ENCODE data around the gene PARP16. TPM values are rescaled to one million over a fixed set of nuclear protein-coding genes. Genes with fewer than 3 reads are reported as not detected.
A peak's percentile ranks its signal among the peaks of the same experiment; 100 is the strongest.

PARP16 gene
- total and polyA plus RNA-seq, 2 experiments from 2014 or later = 3.6 to 4.1 TPM

DNA sequence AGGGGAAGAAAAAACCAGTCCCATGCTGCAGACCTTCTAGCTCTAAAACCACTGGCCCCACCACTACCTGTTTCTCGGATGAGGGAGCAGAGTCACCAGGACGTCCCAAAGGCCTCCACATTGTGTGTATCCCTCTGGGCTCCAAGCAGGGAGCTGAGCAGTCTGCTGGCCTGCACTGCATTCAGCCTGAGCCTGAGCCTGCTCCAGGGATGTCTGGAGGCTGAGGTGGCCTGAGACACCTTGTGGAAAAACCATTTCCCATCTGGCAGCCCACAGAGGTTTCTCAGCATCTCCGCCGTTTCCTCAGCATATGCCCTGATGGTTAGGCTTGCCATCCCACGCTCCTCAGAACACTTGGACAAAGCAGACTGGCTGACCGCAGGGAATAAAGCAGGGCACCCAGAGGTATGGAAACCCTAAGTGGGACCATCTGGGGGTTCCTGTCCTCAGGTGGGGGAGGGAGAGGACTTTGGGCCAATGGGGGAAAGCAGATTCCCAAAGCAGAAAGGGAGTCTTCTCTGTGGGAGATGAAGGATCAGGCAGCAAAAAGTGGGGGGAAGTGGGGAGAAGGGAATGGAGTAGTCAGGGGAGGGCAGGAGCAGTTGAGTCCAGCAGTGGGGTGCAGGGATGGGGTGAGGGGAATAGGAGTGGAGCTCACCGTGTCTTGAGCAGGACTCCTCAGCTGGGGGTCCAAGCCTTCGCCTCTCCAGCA is 75.8 kb downstream of the PARP16 start, which contains the start of gene CILP:
CILP (minus strand) TSS at position 704 of the 712 bp plus-strand sequence. CDS start 1,718 bp downstream, outside the sequence.
- Mint-ChIP-seq H3K27ac (no peak within 1 kb of the TSS), H3K9me3 (no peaks in the 10 kb centered on the region), H3K36me3 (ENCODE audit: low read depth) (no peaks in the 10 kb centered on the region; the same call in 2 of the 3 replicates), H3K4me1 (peaks cover 12% of the 10 kb centered on the region), H3K27me3 (ENCODE audit: insufficient read depth, low read depth, poor library complexity) (peaks cover 6% of the 10 kb centered on the region), H3K4me3 (no peak within 1 kb of the TSS)
- H3K4me1 ChIP-seq (ENCODE audit: insufficient read depth) = no peaks in the 10 kb centered on the region
- no peaks in the 10 kb centered on the region for H3K27me3 ChIP-seq (ENCODE audit: insufficient read depth)
- H3K9me2 ChIP-seq (ENCODE audit: insufficient read depth) = no peaks in the 10 kb centered on the region; the same call in 1 of the 2 replicates
- no peak within 1 kb of the TSS for H3K27ac ChIP-seq (ENCODE audit: low read depth)
- H2AFZ ChIP-seq = peak within 1 kb of the TSS; percentile 69; the same call in 1 of the 2 replicates
- no peak within 1 kb of the TSS for H3K4me3 ChIP-seq
- no peak within 1 kb of the TSS for H3K4me2 ChIP-seq
- DNase-seq (ENCODE audit: low spot score) = no peak
- no peaks in the 10 kb centered on the region for H3F3A ChIP-seq (replicated peaks; ENCODE audit: low read depth)
- no peaks in the 10 kb centered on the region for H3K79me2 ChIP-seq (replicated peaks; ENCODE audit: insufficient read depth)
- no peak for ATAC-seq
- no peaks in the 10 kb centered on the region for H3K36me3 ChIP-seq (ENCODE audit: insufficient read depth)
- TF ChIP-seq STAT1 (IDR thresholded peaks at IDR 0.05; ENCODE audit: unreplicated experiment) = no peak
- TF ChIP-seq NANOG (IDR thresholded peaks at IDR 0.05; ENCODE audit: borderline replicate concordance) = no peak
- TF ChIP-seq, protein P1, sequence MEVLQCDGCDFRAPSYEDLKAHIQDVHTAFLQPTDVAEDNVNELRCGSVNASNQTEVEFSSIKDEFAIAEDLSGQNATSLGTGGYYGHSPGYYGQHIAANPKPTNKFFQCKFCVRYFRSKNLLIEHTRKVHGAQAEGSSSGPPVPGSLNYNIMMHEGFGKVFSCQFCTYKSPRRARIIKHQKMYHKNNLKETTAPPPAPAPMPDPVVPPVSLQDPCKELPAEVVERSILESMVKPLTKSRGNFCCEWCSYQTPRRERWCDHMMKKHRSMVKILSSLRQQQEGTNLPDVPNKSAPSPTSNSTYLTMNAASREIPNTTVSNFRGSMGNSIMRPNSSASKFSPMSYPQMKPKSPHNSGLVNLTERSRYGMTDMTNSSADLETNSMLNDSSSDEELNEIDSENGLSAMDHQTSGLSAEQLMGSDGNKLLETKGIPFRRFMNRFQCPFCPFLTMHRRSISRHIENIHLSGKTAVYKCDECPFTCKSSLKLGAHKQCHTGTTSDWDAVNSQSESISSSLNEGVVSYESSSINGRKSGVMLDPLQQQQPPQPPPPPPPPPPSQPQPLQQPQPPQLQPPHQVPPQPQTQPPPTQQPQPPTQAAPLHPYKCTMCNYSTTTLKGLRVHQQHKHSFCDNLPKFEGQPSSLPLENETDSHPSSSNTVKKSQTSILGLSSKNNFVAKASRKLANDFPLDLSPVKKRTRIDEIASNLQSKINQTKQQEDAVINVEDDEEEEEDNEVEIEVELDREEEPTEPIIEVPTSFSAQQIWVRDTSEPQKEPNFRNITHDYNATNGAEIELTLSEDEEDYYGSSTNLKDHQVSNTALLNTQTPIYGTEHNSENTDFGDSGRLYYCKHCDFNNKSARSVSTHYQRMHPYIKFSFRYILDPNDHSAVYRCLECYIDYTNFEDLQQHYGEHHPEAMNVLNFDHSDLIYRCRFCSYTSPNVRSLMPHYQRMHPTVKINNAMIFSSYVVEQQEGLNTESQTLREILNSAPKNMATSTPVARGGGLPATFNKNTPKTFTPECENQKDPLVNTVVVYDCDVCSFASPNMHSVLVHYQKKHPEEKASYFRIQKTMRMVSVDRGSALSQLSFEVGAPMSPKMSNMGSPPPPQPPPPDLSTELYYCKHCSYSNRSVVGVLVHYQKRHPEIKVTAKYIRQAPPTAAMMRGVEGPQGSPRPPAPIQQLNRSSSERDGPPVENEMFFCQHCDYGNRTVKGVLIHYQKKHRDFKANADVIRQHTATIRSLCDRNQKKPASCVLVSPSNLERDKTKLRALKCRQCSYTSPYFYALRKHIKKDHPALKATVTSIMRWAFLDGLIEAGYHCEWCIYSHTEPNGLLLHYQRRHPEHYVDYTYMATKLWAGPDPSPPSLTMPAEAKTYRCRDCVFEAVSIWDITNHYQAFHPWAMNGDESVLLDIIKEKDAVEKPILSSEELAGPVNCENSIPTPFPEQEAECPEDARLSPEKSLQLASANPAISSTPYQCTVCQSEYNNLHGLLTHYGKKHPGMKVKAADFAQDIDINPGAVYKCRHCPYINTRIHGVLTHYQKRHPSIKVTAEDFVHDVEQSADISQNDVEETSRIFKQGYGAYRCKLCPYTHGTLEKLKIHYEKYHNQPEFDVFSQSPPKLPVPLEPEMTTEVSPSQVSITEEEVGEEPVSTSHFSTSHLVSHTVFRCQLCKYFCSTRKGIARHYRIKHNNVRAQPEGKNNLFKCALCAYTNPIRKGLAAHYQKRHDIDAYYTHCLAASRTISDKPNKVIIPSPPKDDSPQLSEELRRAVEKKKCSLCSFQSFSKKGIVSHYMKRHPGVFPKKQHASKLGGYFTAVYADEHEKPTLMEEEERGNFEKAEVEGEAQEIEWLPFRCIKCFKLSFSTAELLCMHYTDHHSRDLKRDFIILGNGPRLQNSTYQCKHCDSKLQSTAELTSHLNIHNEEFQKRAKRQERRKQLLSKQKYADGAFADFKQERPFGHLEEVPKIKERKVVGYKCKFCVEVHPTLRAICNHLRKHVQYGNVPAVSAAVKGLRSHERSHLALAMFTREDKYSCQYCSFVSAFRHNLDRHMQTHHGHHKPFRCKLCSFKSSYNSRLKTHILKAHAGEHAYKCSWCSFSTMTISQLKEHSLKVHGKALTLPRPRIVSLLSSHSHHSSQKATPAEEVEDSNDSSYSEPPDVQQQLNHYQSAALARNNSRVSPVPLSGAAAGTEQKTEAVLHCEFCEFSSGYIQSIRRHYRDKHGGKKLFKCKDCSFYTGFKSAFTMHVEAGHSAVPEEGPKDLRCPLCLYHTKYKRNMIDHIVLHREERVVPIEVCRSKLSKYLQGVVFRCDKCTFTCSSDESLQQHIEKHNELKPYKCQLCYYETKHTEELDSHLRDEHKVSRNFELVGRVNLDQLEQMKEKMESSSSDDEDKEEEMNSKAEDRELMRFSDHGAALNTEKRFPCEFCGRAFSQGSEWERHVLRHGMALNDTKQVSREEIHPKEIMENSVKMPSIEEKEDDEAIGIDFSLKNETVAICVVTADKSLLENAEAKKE (CRISPR knock-in tag; IDR thresholded peaks at IDR 0.05) = no peak
- no peaks in the 10 kb centered on the region for H4K20me1 ChIP-seq (replicated peaks; ENCODE audit: insufficient read depth)
